GM12872 (cell line): ENCODE measurements around the gene COMMD1.

Experiments used
- CTCF ChIP-seq: IDR thresholded peaks from 3 replicates; pipeline ENCODE4 v1.5.1; 2011; ENCODE audit warnings: low read depth, mild to moderate bottlenecking, low read length, moderate library complexity; ENCODE audit not compliant: insufficient read depth

Gene COMMD1

GRCh38 chr2:62133320-62133823, 227.9 kb downstream of the COMMD1 start:
- no peak for TF ChIP-seq CTCF

GRCh38 chr2:62136956-62137830, 231.7 kb downstream of the COMMD1 start:
- TF ChIP-seq CTCF, result no peak

GRCh38 chr2:62140426-62141141, 235.1 kb downstream of the COMMD1 start:
- no peak for TF ChIP-seq CTCF

GRCh38 chr2:62141142-62141740, 235.8 kb downstream of the COMMD1 start:
- no peak for TF ChIP-seq CTCF

- no peak for TF ChIP-seq CTCF
Measured at GRCh38 chr2:62142054-62142453, 236.6 kb downstream of the COMMD1 start.

- no peak for TF ChIP-seq CTCF
Measured at GRCh38 chr2:62143696-62144095, 238.2 kb downstream of the COMMD1 start.

GRCh38 chr2:62144689-62145477, 239.4 kb downstream of the COMMD1 start:
- TF ChIP-seq CTCF, result no peak
